GM18526 (cell line): ENCODE results near the gene FIBIN.

Experiments
- POLR2A ChIP-seq: IDR thresholded peaks from 3 replicates; pipeline ENCODE4 v1.6.1; 2011; ENCODE audit not compliant: insufficient read length; ENCODE audit errors: extremely low read depth

The FIBIN gene

DNA sequence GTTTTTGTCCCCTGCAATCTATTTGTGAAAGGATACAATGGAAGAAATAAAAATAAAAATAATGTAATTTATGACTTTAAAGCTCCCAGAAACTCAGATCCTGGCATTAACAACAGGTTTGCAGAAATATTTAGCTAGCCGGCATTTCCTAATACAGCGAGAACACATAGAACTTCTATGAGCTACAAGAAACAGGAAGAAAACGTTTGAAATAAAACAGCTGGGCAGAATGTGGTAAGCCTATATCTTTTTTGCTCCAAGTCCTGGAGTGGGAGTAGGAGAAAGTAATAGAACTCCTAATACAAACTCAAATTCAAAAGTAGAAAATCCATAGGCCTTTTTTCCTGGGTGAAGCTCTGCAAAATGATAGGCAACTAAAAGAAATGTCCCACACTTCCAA, 29.6 kb upstream of the FIBIN start:
- TF ChIP-seq POLR2A = no peak

- TF ChIP-seq POLR2A = no peak
Measured at GRCh38 chr11:26971961-26972360, 22.0 kb upstream of the FIBIN start.

DNA sequence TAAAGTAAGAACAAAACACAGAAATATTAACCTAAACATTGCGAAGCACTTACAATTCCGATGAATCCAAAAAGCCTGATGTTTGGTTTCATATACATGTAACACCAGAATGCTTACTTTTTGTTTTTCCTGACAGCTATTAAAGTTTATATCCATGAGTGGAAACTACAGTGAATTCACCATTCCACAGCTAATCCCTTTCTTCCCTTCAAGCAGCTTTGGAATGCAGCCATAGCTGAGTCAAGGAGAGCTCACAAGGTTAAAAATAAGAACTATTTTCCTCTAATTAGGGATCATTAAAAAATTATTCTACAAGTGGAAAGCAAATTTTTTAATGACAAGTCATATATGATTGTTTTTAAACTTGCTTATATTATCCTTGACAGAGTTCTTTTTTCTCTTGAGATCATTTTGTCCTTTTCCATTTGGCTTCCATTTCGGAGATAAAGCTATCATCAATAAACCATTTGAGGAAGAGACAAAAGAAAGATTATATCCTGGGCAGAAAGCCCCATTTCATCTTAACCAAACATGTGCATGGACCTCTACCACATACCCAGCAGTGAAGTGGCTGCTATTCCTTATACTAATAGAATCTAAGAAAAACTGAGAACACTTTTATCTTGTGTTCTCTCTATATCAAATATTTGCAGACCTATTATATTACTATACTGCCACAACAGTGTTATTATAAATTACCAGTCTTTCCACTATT, 19.7 kb upstream of the FIBIN start:
- TF ChIP-seq POLR2A = no peak

DNA sequence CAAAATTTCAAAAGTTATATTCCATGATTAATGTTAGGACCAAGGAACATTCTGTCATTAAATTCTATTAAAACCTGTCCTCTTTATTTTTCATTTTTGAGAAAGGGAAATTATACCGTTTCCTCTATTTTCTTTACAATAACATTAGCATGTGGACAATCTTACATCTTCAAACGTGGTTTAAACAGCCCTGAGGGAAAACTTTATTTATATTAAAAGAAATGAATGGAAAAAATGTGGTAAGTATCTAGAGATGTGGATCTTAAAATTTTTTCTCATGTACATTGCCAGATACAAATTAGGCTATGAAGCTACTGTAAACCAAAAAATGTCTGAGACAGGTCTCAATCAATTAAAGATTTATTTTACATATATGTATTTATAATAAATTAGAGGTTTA, 18.9 kb upstream of the FIBIN start:
- no peak for TF ChIP-seq POLR2A

DNA sequence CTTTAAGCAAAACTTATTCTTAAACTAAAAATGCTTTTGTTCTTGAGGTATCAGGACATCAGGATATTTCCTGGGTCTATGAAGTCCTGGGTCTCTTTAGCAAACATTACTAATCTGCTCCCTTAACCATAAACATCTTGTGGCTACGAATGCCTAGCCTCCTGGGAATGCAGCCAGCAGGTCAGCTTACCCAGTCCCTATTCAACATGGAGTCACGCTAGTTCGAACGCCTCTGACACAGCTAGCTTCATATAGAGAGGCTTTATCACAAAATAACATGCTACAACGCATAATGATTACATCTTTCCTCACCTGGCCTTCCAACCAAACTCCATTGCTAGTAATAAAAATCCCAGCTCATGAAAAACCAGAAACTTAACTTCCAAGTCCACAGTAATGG, 17.5 kb upstream of the FIBIN start:
- no peak for TF ChIP-seq POLR2A

DNA sequence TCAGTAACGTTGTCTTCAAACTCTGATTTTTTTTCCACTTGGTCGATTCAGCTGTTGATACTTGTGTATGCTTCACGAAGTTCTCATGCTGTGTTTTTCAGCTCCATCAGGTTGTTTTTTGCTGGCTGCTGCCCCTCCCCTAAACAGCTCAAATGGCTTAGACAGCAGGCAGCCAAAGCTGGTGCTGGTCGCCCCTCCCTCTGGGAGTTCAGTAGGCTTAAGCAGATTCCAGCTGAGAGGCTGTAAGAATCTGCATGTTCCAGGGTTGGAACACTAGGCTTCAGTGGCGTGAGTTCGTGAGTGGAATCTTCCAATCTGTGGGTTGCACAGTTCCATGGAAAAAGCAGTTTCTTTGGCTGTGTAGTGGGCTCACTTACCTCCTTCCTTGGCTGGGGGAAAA, 10.3 kb upstream of the FIBIN start:
- no peak for TF ChIP-seq POLR2A

DNA sequence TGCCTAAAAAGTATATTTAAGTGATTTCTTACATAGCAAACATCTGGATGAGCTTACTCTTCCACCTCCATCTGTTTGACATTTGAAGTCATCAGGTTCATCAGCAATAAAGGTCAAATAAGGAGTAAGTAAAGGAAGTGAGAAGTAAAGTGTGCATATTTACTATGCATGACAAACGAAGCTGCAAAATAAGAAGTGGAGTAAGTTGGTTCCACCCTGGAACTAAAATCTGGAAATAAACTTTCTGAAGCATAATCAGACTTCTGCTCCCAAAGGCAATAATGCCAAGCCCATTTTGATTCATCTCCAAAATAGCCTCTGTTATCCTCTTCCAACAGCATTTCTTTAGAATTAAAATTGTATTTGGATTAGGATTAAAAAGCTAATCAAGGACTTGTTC, 8.4 kb upstream of the FIBIN start:
- TF ChIP-seq POLR2A = no peak

- no peak for TF ChIP-seq POLR2A
Measured at GRCh38 chr11:26985943-26986342, 8.0 kb upstream of the FIBIN start.

- TF ChIP-seq POLR2A = no peak
Measured at GRCh38 chr11:26987272-26987671, 6.6 kb upstream of the FIBIN start.

- no peak for TF ChIP-seq POLR2A
Measured at GRCh38 chr11:26987731-26988130, 6.2 kb upstream of the FIBIN start.

DNA sequence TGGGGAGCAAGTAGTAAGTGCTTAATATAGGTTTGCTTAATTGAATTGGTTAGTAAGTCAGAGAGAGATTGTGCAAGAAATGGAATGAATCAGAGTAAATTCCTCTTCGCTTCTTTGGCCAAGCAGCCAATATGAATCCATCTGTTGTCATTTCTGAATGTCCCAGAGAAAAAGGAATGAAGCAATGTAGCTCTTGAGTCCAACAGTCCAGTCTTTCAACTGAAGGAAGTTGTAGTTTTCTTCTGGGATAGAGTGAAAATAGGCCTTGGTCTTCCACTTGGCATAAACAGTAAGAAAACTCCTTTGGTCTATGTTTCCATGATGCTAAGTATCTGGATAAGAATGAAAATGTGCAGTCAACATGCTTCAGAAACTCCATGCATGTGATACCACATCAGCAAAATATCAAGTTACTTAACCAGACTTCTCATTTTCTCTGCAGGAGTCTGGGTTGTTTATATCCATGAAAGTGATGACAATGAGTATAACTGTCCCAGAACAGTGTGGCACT, 1.8 kb upstream of the FIBIN start:
- no peak for TF ChIP-seq POLR2A

DNA sequence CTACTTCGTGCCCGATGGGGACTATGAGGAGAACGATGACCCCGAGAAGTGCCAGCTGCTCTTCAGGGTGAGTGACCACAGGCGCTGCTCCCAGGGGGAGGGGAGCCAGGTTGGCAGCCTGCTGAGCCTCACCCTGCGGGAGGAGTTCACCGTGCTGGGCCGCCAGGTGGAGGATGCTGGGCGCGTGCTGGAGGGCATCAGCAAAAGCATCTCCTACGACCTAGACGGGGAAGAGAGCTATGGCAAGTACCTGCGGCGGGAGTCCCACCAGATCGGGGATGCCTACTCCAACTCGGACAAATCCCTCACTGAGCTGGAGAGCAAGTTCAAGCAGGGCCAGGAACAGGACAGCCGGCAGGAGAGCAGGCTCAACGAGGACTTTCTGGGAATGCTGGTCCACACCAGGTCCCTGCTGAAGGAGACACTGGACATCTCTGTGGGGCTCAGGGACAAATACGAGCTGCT, 751 bp downstream of the FIBIN start:
- TF ChIP-seq POLR2A = no peak

DNA sequence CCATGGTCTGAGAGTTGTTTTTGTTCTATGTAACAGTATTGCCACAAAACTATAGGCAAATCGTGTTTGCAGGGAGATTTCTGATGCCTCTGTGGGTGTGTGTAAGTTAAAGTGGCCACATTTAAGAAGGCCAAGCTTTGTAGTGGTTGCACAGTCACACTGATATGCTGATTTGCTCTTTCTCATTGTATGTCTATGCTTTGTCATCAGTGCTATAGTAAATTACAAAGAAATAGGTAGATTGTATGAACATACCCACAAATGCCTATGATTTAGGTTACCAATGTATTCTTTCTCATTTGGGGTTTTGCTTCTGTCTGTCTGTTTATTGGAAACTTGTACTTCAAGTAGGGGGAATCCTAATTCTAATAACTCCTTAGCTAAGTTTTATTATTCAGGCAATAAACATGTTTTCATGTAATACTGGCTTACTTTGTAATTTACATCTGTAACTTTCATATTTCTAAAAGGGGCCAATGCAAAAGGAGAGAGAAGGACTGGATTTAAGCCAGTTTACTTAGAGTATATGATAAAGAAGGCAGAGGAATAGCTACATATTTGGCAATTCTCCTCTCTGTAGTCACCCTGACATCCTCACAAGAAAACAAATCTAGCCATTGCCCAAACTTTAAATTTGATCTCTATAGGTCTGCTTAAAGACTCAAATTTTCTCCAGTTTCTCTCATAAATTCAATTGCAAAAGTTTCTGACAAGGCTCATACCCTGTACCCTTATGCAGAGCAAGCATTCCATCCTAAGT, 2.0 kb downstream of the FIBIN start:
- no peak for TF ChIP-seq POLR2A

DNA sequence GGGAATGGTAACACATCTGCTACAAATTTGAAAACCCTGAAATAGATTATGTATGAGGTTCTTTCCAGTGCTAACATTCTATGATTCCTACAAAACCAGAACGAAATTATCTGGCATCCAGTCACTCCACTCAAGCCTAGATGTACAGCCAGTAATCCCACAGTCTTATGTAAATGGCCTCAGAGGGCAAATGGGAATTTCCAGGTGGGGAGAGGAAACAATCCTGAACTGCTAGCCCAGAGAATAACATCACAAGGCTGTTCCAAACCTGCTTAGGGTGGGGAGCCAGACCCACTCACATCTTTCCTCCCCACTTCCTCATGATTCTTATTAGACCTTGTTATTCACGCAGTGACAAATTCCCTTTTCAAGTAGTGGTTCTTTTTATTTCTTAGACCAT, 3.5 kb downstream of the FIBIN start:
- TF ChIP-seq POLR2A = no peak

DNA sequence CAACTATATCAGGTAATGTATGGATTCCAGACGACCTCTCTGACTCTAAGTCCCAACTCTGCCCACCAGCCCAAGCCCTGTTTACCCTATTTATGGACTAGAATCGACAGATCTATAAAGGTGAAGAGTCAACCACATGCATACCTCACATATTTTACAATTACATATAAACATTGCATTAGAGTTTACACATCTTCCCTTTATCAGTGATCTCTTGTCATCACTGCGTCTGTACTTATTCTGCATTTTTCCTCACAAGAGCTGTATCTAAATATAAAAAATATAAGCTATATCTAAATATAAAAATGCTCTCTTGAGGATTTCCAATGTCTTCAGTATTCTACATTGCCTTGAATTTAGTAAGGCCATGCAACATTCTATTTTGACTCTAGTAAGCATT, 8.5 kb downstream of the FIBIN start:
- no peak for TF ChIP-seq POLR2A

DNA sequence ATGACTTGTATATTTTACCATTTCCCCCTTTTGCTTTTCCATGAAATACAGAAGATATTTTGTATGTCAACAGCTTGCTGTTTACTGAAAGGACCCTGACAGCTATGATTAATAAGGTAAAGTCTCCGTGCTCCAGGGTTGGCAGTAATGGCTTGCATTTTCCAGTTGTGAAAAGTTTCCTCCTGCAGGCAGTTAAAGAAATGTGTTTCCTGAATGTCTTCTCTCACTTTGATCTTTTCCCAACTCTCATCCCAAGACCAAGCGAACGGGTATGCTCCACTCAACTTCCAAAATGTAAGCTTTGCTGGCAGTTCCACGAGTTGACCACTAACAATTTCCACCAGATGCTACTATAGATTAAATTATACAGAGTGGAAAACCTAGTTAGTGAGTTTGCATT, 8.9 kb downstream of the FIBIN start:
- TF ChIP-seq POLR2A = no peak
